HEK293T (cell line): ENCODE data around the gene MTA3.

Experiments used
- BHLHE40 ChIP-seq: fragments of 450-650 bp; IDR thresholded peaks from 2 replicates; pipeline ENCODE4 v1.6.1; 2016; ENCODE audit warnings: mild to moderate bottlenecking, moderate library complexity, borderline replicate concordance
- FOXK2 ChIP-seq: fragments of 450-650 bp; IDR thresholded peaks from 2 replicates; pipeline ENCODE4 v1.6.1; 2016; ENCODE audit warnings: mild to moderate bottlenecking
- FOXM1 ChIP-seq: fragments of 450-650 bp; IDR thresholded peaks from 2 replicates; pipeline ENCODE4 v1.6.1; 2017; ENCODE audit warnings: mild to moderate bottlenecking, borderline replicate concordance
- L3MBTL2 ChIP-seq: fragments of 450-650 bp; conservative IDR thresholded peaks from 2 replicates; pipeline ENCODE4 v1.6.1; 2016; ENCODE audit warnings: mild to moderate bottlenecking
- SUZ12 ChIP-seq: fragments of 450-650 bp; IDR thresholded peaks from 2 replicates; pipeline ENCODE4 v1.6.1; 2016; ENCODE audit warnings: mild to moderate bottlenecking

DNA sequence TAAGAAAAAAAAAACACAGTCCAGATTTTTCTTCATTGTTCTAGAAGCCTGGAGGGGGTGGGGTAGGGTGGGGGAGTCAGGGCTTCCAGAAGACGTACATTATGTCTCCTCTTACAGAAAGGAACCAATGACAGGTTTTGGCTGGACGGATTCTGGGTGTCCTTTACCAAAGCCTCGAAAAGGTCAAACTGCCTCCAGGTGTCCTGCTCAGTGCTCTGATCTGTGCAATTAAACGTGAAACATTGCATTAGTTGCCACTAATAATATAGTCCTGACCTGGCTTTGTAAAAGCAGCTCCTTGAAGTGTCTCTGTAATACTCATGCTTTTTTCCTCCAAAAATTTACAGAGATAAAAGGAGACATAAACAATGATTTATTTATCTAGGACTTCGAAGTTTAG, 11.1 kb upstream of the MTA3 start:
- TF ChIP-seq L3MBTL2 = no peak
- TF ChIP-seq FOXK2 = no peak
- no peak for TF ChIP-seq SUZ12
- no peak for TF ChIP-seq BHLHE40
- no peak for TF ChIP-seq FOXM1
